Measurements from ENCODE around the gene LSM6. TPM values are rescaled to one million over a fixed set of nuclear protein-coding genes. Genes with fewer than 3 reads are reported as not detected.

LSM6 gene
- total and polyA plus RNA-seq, 4 donors = 28.8 to 66.8 (median 43.8) TPM

DNA sequence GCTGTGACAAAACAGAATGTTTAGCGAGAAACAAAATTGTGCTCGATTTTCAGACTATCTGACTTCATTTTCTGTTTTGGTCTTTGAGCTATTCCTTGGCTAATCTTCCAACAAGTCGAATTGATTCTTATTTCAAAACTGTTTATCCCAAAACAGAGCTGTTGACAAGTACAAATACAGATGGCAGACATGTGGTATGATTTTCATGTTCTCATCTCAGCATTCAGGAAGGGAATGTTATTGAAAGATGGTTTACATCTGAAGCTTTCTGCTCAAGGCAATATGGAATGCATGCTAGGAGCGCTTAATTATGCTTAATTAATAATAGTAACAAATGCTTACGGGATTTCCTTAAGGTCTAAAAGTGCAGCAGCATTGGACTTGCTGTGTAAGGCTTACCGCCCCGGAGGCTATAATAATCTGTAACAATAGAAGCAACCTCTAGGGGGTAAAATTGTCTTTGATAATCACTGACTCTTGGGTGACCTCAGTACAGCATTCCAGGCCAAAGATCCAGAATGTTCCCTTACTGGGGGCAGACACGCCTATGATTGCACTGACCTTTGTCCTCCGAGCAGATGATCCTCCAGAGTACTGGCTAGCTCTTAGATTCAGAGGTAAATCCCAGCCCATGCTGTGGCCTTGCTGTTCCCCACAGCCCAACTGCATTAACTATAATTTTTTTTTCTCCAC, 16.4 kb downstream of the LSM6 start:
- peaks cover 0 to 20% (median 8%) of the 10 kb centered on the region in 5 donors for H3K4me1 ChIP-seq (ENCODE audit: control insufficient read depth in 5 of 5, insufficient read depth in 5 of 5, low read length in 5 of 5)
- H3K27me3 ChIP-seq (ENCODE audit: control insufficient read depth in 3 of 3, insufficient read depth in 3 of 3, low read length in 2 of 3) = no peaks in the 10 kb centered on the region
- TF ChIP-seq, protein P1, sequence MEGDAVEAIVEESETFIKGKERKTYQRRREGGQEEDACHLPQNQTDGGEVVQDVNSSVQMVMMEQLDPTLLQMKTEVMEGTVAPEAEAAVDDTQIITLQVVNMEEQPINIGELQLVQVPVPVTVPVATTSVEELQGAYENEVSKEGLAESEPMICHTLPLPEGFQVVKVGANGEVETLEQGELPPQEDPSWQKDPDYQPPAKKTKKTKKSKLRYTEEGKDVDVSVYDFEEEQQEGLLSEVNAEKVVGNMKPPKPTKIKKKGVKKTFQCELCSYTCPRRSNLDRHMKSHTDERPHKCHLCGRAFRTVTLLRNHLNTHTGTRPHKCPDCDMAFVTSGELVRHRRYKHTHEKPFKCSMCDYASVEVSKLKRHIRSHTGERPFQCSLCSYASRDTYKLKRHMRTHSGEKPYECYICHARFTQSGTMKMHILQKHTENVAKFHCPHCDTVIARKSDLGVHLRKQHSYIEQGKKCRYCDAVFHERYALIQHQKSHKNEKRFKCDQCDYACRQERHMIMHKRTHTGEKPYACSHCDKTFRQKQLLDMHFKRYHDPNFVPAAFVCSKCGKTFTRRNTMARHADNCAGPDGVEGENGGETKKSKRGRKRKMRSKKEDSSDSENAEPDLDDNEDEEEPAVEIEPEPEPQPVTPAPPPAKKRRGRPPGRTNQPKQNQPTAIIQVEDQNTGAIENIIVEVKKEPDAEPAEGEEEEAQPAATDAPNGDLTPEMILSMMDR (IDR thresholded peaks at IDR 0.05; ENCODE audit: control extremely low read depth, extremely low read depth) = no peak
- H3K9ac ChIP-seq (ENCODE audit: insufficient read depth in 1 of 2, low read length in 2 of 2) = peak overlapping the region in 1 of 2 donors; percentile 35
- DNase-seq (peak; percentile 18 to 74 (median 67)), ATAC-seq (ENCODE audit: insufficient read depth, low FRiP score) (no peak)
- peaks cover 7 to 26% (median 16%) of the 10 kb centered on the region in 4 donors for H3K36me3 ChIP-seq (ENCODE audit: control insufficient read depth in 4 of 4, insufficient read depth in 4 of 4, low read length in 4 of 4)
- peak overlapping the region; percentile 9 to 23 for H3K27ac ChIP-seq (ENCODE audit: low read depth in 1 of 2, low read length in 1 of 2)
- no peaks in the 10 kb centered on the region for H3K9me3 ChIP-seq (ENCODE audit: control insufficient read depth in 4 of 4, insufficient read depth in 3 of 4, low read length in 3 of 4)
- no peak overlapping the region for H3K4me3 ChIP-seq
- 67 to 83% methylated on average over 9 of the region's 9 CpGs for WGBS, 2 donors

GRCh38 chr4:146193628-146194027, 18.1 kb downstream of the LSM6 start:
- no peaks in the 10 kb centered on the region for H3K27me3 ChIP-seq (ENCODE audit: control insufficient read depth in 3 of 3, insufficient read depth in 3 of 3, low read length in 2 of 3)
- ATAC-seq (ENCODE audit: insufficient read depth, low FRiP score) (no peak), DNase-seq (no peak)
- H3K9ac ChIP-seq (ENCODE audit: insufficient read depth in 1 of 2, low read length in 2 of 2) = no peak overlapping the region
- TF ChIP-seq, protein P1 (IDR thresholded peaks at IDR 0.05; ENCODE audit: control extremely low read depth, extremely low read depth) = no peak
- WGBS, 2 donors = 90% methylated on average over 5 of the region's 5 CpGs
- peaks cover 0 to 20% (median 8%) of the 10 kb centered on the region in 5 donors for H3K4me1 ChIP-seq (ENCODE audit: control insufficient read depth in 5 of 5, insufficient read depth in 5 of 5, low read length in 5 of 5)
- no peak overlapping the region for H3K4me3 ChIP-seq
- H3K9me3 ChIP-seq (ENCODE audit: control insufficient read depth in 4 of 4, insufficient read depth in 3 of 4, low read length in 3 of 4) = no peaks in the 10 kb centered on the region
- H3K36me3 ChIP-seq (ENCODE audit: control insufficient read depth in 4 of 4, insufficient read depth in 4 of 4, low read length in 4 of 4) = peaks cover 4 to 16% (median 8%) of the 10 kb centered on the region in 4 donors
- no peak overlapping the region for H3K27ac ChIP-seq (ENCODE audit: low read depth in 1 of 2, low read length in 1 of 2)

DNA sequence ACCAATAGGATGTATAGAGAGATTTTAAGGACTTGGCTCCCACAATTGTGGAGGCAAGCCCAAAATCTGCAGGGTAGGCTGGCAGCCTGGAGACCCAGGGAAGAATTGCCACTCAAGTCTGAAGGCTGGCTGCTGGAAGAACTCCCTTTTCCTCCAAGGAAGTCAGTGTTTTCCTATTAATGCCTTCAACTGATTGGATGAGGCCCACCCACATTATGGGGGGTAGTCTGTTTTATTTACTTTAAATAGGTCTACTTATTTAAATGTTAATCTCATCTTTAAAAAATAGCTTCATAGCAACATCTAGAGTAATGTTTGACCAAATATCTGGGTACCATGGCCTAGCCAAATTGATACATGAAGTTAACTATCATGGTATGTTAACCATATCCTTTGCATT, 18.7 kb downstream of the LSM6 start:
- H3K27ac ChIP-seq (ENCODE audit: low read depth in 1 of 2, low read length in 1 of 2) = no peak overlapping the region

More for the DNA sequence above, 18.7 kb downstream of the LSM6 start:
- DNase-seq (no peak), ATAC-seq (ENCODE audit: insufficient read depth, low FRiP score) (no peak)
- no peaks in the 10 kb centered on the region for H3K27me3 ChIP-seq (ENCODE audit: control insufficient read depth in 3 of 3, insufficient read depth in 3 of 3, low read length in 2 of 3)
- no peak overlapping the region for H3K4me3 ChIP-seq
- H3K4me1 ChIP-seq (ENCODE audit: control insufficient read depth in 5 of 5, insufficient read depth in 5 of 5, low read length in 5 of 5) = peaks cover 0 to 20% (median 8%) of the 10 kb centered on the region in 5 donors
- TF ChIP-seq, protein P1 (IDR thresholded peaks at IDR 0.05; ENCODE audit: control extremely low read depth, extremely low read depth) = no peak
- no peaks in the 10 kb centered on the region for H3K9me3 ChIP-seq (ENCODE audit: control insufficient read depth in 4 of 4, insufficient read depth in 3 of 4, low read length in 3 of 4)
- peaks cover 4 to 16% (median 7%) of the 10 kb centered on the region in 4 donors for H3K36me3 ChIP-seq (ENCODE audit: control insufficient read depth in 4 of 4, insufficient read depth in 4 of 4, low read length in 4 of 4)
- H3K9ac ChIP-seq (ENCODE audit: insufficient read depth in 1 of 2, low read length in 2 of 2) = no peak overlapping the region

All from lung (tissue), 12 donors.